GM21528 (cell line): ENCODE results near the gene FAM78B.

Experiments used
- ATAC-seq: cut with Tn5 transposase; IDR thresholded peaks from one replicate; pipeline ENCODE4 v1.9.1; 2021; ENCODE audit warnings: mild to moderate bottlenecking, moderate library complexity; ENCODE audit not compliant: unreplicated experiment, low FRiP score

FAM78B gene

DNA sequence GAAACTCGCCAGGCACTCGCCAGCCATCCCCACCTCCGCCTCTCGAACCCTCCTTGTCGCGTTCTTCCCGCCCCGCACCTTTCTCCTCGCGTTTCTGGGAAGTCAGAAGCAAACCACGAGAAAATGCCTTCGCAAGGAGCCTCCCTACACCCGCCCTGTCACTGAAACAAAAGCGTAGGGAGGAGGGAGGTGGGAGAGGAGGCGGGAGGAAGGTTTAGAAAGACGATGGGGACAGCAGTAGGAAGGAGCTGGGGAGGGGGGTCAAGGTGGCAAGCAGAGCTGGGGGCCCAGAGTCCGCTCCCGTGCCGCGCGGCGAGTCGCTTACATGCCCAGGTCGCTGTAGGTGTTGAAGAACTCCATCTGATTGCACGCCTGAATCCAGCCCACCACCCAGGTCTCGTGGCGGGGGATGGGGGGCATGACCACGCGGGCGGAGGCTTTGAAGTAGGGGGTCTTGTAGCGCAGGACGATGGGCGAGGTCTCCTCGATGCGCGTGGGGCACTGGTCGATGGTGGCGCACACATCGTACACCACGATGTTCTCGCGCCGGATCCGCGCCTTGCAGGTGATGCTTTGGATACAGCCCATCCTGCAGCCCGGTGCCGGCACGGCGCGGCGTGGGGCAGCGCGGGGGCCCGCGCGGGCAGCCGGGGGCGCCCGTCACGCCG, 1.0 kb downstream of the FAM78B start:
- ATAC-seq = no peak

DNA sequence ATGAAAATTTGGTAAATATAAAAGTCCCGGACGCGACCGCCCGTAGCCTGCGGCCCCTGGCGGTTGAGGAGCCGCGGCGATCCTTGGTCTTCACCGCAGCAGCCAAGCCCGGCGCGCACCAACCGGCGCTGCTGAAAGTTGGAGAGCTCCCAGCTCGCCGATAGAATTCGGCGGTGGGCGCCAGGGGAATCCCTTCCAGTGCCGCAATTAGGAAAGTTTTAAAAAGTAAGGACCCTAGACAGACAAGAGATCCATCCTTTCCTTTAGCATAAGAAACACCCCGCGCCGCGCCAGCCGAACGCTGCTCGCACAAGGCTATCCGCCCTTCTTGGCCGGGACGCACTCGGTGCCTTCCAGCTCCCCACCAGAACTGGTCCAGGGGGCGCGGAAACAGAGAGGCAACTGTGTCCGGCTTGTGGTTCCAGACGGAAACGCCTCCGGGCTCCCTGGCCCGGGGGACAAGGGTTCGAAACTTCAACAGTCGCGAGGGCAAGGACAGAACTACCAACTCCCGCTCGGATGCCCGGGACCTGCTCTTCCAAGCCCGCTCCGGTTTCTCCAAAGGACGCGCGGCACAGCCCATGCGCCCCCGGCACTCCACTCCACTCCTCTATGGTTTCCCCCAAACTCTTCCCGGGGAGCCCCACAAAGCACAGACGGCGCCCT, 1.7 kb downstream of the FAM78B start:
- no peak for ATAC-seq

GRCh38 chr1:166164646-166164994, 2.2 kb downstream of the FAM78B start:
- no peak for ATAC-seq

GRCh38 chr1:166159656-166160055, 7.1 kb downstream of the FAM78B start:
- no peak for ATAC-seq

DNA sequence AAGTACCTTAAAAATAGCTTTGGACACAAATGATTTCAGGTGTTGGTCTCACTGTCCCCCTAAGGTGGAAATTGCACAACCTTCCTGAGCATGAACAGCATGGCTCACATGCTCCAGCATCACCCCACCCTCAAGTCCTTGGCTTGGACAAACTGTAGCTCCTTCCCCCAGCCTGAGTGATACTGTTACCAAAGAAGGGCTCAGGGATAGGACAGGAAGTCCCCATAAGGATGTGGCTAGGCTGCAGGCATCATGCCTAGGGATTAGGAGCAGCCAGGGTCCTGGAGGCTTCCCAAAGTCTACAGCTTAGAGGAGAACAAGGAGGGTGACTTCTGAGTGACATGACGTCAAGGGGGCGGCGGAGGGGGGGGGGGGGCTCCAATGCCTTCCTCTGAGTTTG, 10.1 kb downstream of the FAM78B start:
- no peak for ATAC-seq

DNA sequence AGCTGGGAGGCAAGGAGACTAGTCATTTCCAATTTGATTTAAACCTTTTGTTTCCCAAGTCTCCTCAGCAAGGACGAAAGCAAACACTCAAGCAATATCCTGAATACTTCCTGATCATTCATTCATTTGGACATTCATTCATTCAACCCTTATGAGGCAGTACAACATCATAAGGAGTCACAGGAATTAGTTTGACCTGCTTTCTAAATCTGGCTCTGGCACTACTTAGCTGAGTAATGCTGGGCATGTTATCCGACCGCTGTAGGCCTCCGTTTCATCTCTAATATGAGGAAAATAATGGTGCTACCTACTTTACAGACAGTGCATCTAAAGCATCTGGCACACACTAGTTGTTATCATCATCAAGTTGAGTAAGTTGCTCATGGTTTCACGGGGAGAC, 11.7 kb downstream of the FAM78B start:
- no peak for ATAC-seq

DNA sequence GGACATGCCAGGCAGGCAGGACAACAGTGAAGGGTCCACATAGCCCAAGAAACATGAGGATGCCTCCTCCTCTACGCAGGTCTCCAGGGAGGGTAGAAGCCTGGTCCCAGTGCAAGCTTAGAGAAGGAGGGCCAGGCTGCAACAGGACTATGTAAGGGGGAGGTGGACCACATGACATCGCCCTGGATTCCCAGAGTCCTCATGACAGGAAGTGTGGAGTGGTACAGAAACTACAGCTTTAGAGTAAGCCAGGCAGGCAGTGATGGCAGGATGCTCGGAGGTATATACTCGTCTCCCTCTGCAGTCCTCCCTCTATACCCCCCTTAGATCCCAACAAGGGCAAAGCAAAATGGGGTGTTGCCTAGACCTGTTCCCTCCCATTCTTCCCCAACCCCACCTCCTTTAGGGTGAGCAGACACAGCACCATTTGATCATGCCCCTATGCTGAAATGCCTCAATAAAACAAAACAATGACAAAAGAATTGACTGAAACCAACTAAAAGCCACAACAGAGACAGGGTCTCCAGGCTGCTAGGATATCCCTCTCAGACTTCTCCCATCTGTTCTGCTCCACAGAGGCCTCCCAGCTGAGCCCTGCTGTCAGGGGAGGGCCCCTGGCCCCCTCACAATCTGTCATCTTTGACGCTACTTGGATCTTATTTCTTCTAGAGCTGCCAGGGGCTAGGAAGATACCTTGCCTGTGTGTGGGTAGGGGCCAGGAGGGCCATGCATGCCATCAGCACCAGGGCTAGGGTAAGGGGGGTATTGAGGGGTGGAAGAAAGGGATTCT, 13.1 kb downstream of the FAM78B start:
- no peak for ATAC-seq

DNA sequence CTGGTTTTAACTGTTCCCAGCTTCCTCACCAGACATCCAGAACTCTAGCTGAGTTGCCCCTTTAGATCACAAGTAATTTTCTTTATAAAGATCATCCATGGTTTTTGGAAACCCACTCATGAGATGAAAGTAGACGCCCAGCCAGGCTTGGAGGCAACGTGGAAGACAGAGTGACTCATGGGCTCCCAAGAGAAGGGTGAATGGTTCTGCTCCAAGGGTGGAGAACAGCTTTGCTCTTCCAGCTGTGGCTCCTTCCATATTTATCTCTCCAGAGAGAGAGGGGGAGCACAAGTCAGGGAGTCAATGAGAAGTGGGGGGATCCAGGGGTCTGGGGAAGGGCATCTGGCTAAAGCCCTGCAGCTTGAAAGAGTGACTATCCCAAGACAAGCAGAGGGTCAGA, 13.8 kb downstream of the FAM78B start:
- ATAC-seq = no peak

DNA sequence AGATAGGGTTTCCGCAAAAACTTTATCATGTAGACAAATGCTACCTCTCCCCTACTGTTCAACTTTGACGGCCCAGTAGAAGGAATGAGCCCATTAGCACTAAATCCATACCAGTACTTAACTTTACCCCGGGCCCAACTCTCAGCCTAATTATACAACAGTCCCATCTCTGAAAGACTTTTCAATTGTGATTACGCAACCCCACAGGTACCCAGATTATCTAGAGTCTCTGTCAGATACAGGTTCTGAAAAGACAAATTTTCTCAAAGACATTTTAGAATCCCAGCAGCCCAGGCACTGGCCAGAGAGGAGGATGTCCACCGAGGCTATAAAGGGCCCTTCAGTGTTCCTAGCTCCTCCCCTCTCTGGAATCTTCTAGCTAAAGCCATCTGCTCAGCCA, 15.0 kb downstream of the FAM78B start:
- no peak for ATAC-seq

DNA sequence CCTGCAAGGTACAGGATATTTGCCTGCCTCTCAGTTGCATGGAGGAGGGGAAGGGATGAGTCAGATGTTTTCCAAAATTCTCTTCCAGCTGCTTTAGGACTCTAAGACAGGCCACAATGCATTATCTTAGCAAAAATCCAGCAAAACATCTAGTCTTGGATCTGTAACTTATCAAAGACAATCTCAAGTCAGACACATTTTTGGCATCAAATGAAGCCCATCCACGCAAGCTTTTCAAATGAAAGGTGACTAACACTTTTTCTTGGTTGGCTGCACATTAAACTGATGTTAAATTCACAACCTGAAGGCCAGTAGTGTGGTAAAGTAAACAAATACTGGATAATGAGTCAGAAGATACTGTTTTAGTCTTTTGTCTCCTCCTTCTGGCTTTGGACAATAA, 21.3 kb downstream of the FAM78B start:
- ATAC-seq = no peak

DNA sequence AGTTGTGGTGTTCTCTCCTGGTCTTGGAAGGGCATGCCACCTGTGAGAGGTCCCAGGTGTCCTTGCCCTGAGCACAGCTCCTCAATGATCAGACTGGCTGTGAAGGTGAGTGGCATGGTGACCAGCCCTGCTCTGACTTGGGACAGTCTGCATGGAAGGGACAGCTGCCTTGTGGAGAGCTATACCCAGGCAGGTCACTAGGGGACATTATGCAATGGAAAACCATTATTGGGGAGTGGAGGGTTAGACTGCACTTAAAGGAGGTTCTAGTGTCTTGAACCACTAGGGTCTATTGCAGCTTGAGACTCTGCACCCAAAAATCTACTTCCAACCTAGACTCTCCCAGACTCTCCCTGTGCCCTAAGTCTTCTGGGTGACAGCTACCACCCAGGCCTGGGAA, 24.8 kb downstream of the FAM78B start:
- ATAC-seq = no peak

- ATAC-seq = no peak
Observed at GRCh38 chr1:166140251-166140650, 26.6 kb downstream of the FAM78B start.

GRCh38 chr1:166139735-166140134, 27.1 kb downstream of the FAM78B start:
- no peak for ATAC-seq

DNA sequence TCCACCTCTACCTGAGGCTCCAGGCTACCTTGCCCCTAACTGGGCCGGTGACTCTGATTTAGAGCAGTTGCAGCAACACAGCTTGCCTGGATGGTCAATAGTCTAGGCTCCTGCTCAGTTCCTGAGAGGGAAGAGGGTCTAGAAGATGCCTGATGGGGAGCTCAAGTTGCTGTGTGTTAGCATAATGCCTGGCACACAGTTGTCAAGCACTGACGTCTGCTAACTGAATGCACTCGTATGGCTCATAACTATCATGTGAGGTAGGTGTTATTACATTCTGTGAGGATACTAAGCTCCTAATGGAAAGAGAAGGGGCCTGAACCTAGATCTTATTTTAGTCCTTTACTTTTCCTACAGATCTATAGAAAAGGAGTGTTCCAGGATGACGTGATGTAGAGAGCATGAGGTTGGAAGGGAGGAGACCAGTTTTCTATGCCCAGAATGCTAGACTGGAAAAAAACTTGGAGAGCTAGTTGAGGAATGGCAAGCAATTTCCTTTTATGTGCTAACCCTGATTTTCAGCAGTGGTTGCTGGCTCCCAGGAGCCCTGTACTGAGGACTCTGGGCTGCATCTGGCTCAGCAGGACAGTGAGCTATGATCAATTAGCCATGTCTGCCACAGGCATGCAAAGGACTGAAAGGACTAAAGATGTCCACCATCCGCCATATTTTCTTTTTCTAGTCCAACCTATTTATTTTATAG, 30.0 kb downstream of the FAM78B start:
- no peak for ATAC-seq

- no peak for ATAC-seq
Observed at GRCh38 chr1:166136222-166136621, 30.6 kb downstream of the FAM78B start.

DNA sequence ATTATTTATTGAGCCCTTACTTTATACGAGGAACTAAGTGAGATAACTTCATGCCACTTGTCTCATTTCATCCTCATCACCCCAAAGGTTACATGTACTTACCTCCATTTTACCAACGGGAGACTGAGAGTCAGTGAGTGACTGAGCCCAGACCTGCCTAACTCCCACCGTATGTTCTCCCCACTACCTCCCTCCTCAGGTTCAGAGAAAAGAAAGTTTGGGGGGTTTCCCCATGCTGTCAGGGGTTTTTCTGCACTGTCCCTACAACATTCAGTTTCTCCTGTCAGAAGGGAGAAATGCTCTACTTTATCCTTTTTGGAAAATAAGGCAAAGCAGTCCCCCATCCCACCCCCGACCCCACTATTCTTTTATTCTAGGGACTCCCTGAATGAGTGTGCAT, 32.9 kb downstream of the FAM78B start:
- ATAC-seq = no peak

- no peak for ATAC-seq
Observed at GRCh38 chr1:166133276-166133841, 33.4 kb downstream of the FAM78B start.

- no peak for ATAC-seq
Observed at GRCh38 chr1:166132496-166132895, 34.3 kb downstream of the FAM78B start.

- no peak for ATAC-seq
Observed at GRCh38 chr1:166129006-166129405, 37.8 kb downstream of the FAM78B start.

DNA sequence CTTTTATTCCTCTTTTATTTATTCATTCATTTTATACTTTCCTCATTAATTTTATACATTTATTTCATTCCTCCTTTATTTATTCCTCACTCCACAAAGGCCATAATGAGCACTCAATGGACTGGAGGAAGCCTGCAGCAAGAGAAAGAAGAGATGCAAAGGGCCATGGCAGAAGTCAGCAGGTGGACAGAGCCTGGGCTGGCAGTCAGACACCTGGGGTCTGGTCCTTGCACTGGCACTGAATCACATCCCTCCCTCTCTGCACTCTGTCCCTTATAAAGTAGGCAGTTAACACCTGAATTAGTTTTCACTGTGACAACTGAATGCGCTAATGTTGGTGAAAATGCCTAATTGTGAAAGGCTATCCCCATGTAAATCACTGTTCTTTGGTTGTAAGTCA, 38.6 kb downstream of the FAM78B start:
- ATAC-seq = no peak

GRCh38 chr1:166127003-166127402, 39.8 kb downstream of the FAM78B start:
- no peak for ATAC-seq
